ENCODE measurements around the gene HMGXB4.
A peak's percentile ranks its signal among the peaks of the same experiment; 100 is the strongest.
"Not testable (repeated sequence)": the region's sequence is repeated elsewhere in the genome, so short reads cannot be mapped to it uniquely, and the experiment has no call there.

HMGXB4 gene

DNA sequence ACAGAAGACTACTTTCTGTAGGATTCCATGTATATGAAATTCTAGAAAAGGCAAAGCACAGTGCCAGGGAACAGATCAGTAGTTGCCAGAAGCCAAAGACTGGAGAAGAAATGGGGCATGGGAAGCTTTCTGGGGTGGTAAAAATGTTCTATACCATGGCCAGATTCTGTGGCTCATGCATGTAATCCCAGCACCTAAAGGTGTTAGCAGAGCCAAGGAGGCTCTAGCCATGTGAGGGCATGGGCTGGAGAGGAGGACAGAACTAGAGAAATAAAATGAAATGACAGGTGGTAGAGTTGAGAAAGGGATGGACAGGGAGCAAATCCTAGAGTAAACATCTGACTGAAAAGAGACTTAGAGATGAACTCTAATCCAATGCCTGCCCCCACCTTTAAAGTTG is 26.9 kb upstream of the HMGXB4 start:
- Histone ChIP-seq H3K9me3 (ENCODE audit: control insufficient read depth, insufficient read depth, low read length) (no peaks in the 10 kb centered on the region; the same call in 1 of the 2 replicates), H3K9ac (ENCODE audit: low read depth, low read length) (no peak overlapping the region), H3K36me3 (ENCODE audit: insufficient read depth, low read length) (no peaks in the 10 kb centered on the region), H3K4me1 (ENCODE audit: insufficient read depth, low read length) (no peaks in the 10 kb centered on the region)

DNA sequence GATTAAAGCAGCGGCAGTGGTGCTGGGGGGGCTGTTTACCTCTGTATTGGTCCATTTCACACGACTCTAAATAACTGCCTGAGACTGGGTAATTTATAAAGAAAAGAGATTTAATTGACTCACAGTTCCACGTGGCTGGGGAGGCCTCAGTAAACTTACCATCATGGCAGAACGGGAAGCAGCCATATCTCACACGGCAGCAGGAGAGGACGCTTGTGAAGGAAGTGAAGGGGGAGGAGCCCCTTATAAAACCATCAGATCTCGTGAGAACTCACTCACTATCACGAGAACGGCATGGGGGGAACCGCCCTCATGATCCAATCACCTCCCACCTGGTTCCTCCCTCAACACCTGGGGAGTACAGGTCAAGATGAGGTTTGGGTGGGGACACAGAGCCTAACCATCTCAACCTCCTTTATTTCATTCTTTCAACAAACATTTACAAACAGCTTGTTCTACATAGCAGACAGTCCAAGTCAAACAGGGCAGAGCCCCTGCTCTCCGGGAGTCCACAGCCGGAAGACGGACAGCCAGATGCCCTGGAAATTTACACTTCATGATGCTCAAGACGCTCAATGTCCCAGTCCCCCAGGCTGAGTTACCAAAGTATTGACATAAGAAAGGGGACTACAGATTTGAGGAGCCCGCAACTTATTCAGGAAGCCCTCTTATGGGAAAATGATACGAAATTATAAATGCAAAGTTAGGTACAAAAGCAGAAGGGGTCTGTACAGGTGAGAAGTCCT is 26.3 kb upstream of the HMGXB4 start:
- Histone ChIP-seq H3K9ac (ENCODE audit: low read depth, low read length) (no peak overlapping the region), H3K9me3 (ENCODE audit: control insufficient read depth, insufficient read depth, low read length) (no peaks in the 10 kb centered on the region; the same call in 1 of the 2 replicates), H3K4me1 (ENCODE audit: insufficient read depth, low read length) (no peaks in the 10 kb centered on the region), H3K36me3 (ENCODE audit: insufficient read depth, low read length) (no peaks in the 10 kb centered on the region)

GRCh38 chr22:35231585-35232084 is 25.7 kb upstream of the HMGXB4 start:
- Histone ChIP-seq H3K9ac (ENCODE audit: low read depth, low read length) (no peak overlapping the region), H3K36me3 (ENCODE audit: insufficient read depth, low read length) (no peaks in the 10 kb centered on the region), H3K9me3 (ENCODE audit: control insufficient read depth, insufficient read depth, low read length) (no peaks in the 10 kb centered on the region; the same call in 1 of the 2 replicates), H3K4me1 (ENCODE audit: insufficient read depth, low read length) (no peaks in the 10 kb centered on the region)

- not testable (repeated sequence) for H3K36me3 ChIP-seq (ENCODE audit: insufficient read depth, low read length); H3K9ac ChIP-seq (ENCODE audit: low read depth, low read length); H3K4me1 ChIP-seq (ENCODE audit: insufficient read depth, low read length); H3K9me3 ChIP-seq (ENCODE audit: control insufficient read depth, insufficient read depth, low read length)
These were observed 18.5 kb upstream of the HMGXB4 start for GRCh38 chr22:35238749-35239148.

GRCh38 chr22:35244507-35244906 is 12.8 kb upstream of the HMGXB4 start:
- not testable (repeated sequence) for H3K9me3 ChIP-seq (ENCODE audit: control insufficient read depth, insufficient read depth, low read length); H3K4me1 ChIP-seq (ENCODE audit: insufficient read depth, low read length); H3K9ac ChIP-seq (ENCODE audit: low read depth, low read length); H3K36me3 ChIP-seq (ENCODE audit: insufficient read depth, low read length)

DNA sequence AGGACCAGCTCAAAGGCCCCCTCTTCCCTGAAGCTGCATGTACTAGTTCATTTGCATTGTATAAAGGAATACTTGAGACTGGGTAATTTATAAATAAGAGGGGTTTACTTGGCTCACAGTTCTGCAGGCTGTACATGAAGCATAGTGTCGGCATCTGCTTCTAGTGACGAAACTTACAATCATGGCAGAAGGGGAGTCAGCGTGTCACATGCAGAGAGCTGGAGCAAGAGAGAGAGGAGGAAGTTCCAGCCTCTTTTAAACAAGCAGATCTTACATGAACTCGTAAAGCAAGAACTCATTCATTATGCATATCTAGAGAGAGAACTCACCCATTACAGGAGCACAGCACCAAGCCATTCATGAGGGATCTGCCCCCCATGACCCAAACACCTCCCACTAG is 7.1 kb upstream of the HMGXB4 start:
- no peak overlapping the region for H3K9ac ChIP-seq (ENCODE audit: low read depth, low read length)

DNA sequence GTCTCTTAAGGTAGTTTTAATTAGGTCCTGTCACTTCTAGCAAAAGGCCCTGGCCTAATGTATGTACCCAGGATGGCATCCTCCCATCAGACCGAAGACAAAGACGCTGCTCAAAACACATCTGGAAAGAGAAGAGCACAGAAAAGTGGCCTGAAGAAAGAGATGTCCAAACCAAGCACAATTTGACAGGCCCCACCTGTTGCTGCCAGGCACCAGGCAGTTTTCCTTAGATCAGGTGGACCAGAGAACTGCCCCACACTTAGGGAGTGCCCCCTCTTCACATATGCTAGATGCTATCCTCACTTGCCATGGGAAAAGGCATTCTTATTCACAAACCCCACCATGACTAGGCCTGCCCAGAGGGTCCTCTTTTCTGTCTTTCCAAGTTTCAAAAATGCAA is 3.3 kb upstream of the HMGXB4 start:
- H3K36me3 ChIP-seq (ENCODE audit: insufficient read depth, low read length): no peaks in the 10 kb centered on the region
- no peaks in the 10 kb centered on the region for H3K9me3 ChIP-seq (ENCODE audit: control insufficient read depth, insufficient read depth, low read length)
- no peak overlapping the region for H3K9ac ChIP-seq (ENCODE audit: low read depth, low read length)
- no peaks in the 10 kb centered on the region for H3K4me1 ChIP-seq (ENCODE audit: insufficient read depth, low read length)

More for the DNA sequence above, 7.1 kb upstream of the HMGXB4 start:
- no peaks in the 10 kb centered on the region for H3K36me3 ChIP-seq (ENCODE audit: insufficient read depth, low read length)
- H3K4me1 ChIP-seq (ENCODE audit: insufficient read depth, low read length): no peaks in the 10 kb centered on the region
- no peaks in the 10 kb centered on the region for H3K9me3 ChIP-seq (ENCODE audit: control insufficient read depth, insufficient read depth, low read length)

- H3K36me3 ChIP-seq (ENCODE audit: insufficient read depth, low read length): no peaks in the 10 kb centered on the region
- no peaks in the 10 kb centered on the region for H3K9me3 ChIP-seq (ENCODE audit: control insufficient read depth, insufficient read depth, low read length)
- peak overlapping the region; percentile 90 for H3K9ac ChIP-seq (ENCODE audit: low read depth, low read length)
- no peaks in the 10 kb centered on the region for H3K4me1 ChIP-seq (ENCODE audit: insufficient read depth, low read length)
These were observed 332 bp upstream of the HMGXB4 start for GRCh38 chr22:35257002-35257320.

DNA sequence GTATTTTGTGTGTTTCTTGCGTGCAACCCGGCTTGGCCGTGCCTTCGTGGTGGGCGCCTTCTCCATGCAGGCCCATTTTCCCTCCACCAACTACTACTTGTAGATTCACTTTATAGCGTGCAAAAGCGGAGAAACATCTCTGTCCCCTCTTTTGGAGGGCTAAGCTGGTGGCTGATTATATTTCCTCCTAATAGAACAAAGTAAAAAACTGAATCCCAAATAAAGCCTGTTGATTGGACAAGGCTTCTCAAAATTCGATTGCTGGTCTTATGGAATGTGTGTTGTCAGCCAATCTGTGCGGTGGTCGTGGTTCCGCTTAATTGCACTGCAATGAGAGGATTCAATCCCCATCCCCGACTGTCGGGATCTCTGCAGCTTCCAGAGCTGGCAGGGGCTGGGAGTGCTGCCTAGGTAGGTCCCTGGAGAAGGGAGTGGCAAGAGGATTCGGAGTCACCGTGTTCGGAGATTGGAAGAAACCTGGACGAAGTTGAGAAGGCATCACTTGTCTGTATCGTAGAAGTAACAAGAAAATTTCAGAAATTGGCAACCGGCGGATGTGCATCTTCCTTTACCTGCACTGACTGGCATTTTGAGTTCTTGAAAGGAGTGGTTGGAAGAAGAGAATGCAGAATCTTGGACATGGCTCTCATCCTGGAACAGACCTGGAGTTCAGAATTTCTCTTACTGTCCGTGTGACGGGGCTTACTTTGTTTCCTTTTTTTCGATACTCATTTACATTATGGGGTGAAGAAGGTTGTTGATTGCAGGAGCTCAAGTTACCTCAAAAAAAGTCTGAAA is 1.1 kb downstream of the HMGXB4 start:
- Histone ChIP-seq H3K36me3 (ENCODE audit: insufficient read depth, low read length) (peaks cover 12% of the 10 kb centered on the region; the same call in 1 of the 2 replicates), H3K9ac (ENCODE audit: low read depth, low read length) (peak overlapping the region; percentile 90), H3K4me1 (ENCODE audit: insufficient read depth, low read length) (no peaks in the 10 kb centered on the region), H3K9me3 (ENCODE audit: control insufficient read depth, insufficient read depth, low read length) (no peaks in the 10 kb centered on the region)

- H3K9me3 ChIP-seq (ENCODE audit: control insufficient read depth, insufficient read depth, low read length): no peaks in the 10 kb centered on the region
- H3K36me3 ChIP-seq (ENCODE audit: insufficient read depth, low read length): peaks cover 64% of the 10 kb centered on the region
- H3K9ac ChIP-seq (ENCODE audit: low read depth, low read length): no peak overlapping the region
These were observed 7.7 kb downstream of the HMGXB4 start for GRCh38 chr22:35264986-35265385.

GRCh38 chr22:35266277-35266676 is 9.0 kb downstream of the HMGXB4 start:
- H3K9ac ChIP-seq (ENCODE audit: low read depth, low read length): no peak overlapping the region
- H3K36me3 ChIP-seq (ENCODE audit: insufficient read depth, low read length): peaks cover 69% of the 10 kb centered on the region
- H3K9me3 ChIP-seq (ENCODE audit: control insufficient read depth, insufficient read depth, low read length): no peaks in the 10 kb centered on the region

More at GRCh38 chr22:35264986-35265385, 7.7 kb downstream of the HMGXB4 start:
- no peaks in the 10 kb centered on the region for H3K4me1 ChIP-seq (ENCODE audit: insufficient read depth, low read length)

DNA sequence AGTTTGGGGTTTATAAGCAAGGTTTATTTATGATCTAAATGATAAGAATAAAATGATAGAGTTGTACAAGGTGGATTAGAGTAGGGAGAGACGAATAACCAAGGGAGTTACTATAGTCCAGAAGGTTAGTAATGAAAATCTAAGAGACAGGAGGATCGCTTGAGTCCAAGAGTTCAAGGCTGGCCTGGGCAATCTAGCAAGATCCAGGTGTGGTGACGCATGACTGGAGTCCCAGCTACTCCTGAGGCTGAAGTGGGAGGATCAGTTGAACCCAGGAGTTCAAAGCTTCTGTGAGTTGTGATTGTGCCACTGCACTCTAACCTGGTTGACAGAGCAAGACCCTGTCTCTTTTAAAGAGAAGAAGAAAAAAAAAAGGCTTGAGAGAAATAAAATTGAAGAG is 12.3 kb downstream of the HMGXB4 start:
- no peaks in the 10 kb centered on the region for H3K9me3 ChIP-seq (ENCODE audit: control insufficient read depth, insufficient read depth, low read length)
- H3K9ac ChIP-seq (ENCODE audit: low read depth, low read length): no peak overlapping the region
- no peaks in the 10 kb centered on the region for H3K4me1 ChIP-seq (ENCODE audit: insufficient read depth, low read length)
- H3K36me3 ChIP-seq (ENCODE audit: insufficient read depth, low read length): peaks cover 54% of the 10 kb centered on the region

More at GRCh38 chr22:35266277-35266676, 9.0 kb downstream of the HMGXB4 start:
- no peaks in the 10 kb centered on the region for H3K4me1 ChIP-seq (ENCODE audit: insufficient read depth, low read length)

GRCh38 chr22:35274154-35274871 is 17.0 kb downstream of the HMGXB4 start:
- no peaks in the 10 kb centered on the region for H3K9me3 ChIP-seq (ENCODE audit: control insufficient read depth, insufficient read depth, low read length)
- H3K4me1 ChIP-seq (ENCODE audit: insufficient read depth, low read length): no peaks in the 10 kb centered on the region
- H3K9ac ChIP-seq (ENCODE audit: low read depth, low read length): no peak overlapping the region
- H3K36me3 ChIP-seq (ENCODE audit: insufficient read depth, low read length): peaks cover 23% of the 10 kb centered on the region

DNA sequence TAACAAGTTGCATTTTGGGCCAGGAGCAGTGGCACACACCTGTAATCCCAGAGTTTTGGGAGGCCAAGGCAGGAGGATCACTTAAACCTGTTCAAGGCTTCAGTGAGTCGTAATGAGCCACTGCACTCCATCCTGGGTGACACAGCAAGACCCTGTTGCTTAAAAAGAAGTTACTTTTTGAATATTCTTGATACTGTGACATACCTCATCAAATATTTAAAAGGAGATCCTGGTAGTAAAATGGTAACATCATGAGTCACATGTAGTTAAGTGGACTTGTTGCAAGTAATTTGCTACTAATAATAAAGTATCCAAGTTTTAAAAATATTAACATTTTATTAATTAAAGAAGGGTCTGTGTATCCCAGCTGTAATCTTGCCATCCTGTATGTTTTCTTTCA is 18.3 kb downstream of the HMGXB4 start:
- Histone ChIP-seq H3K9ac (ENCODE audit: low read depth, low read length) (no peak overlapping the region), H3K4me1 (ENCODE audit: insufficient read depth, low read length) (no peaks in the 10 kb centered on the region), H3K9me3 (ENCODE audit: control insufficient read depth, insufficient read depth, low read length) (no peaks in the 10 kb centered on the region), H3K36me3 (ENCODE audit: insufficient read depth, low read length) (peaks cover 16% of the 10 kb centered on the region)
